HG02763 (cell line): ENCODE results near the gene SLC16A9.
"Not testable (repeated sequence)": the region's sequence is repeated elsewhere in the genome, so short reads cannot be mapped to it uniquely, and the experiment has no call there.

Experiments
- ATAC-seq: cut with Tn5 transposase; IDR thresholded peaks from one replicate; pipeline ENCODE4 v1.9.1; 2021; ENCODE audit warnings: mild to moderate bottlenecking, moderate library complexity; ENCODE audit not compliant: unreplicated experiment

Gene SLC16A9

DNA sequence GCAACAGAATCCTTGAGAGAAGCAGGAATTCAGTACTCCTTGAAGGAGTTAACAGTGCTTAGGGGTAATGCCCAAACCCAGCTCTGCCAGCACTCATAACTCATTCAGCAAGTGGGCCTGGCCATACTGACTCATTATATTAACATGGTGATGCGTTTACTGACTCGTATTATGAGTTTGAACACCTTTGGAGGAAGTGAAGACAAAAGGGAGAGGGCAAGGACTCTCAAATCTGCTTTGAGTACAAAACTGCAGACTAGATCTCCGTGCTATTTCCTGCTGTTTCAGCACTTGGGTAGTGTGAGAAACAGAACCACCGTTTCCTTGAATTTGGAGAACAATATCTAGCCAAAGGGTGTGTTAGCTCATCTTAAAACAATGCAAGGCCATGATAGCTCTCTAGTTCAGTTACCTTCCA, 30.8 kb downstream of the SLC16A9 start:
- no peak for ATAC-seq

DNA sequence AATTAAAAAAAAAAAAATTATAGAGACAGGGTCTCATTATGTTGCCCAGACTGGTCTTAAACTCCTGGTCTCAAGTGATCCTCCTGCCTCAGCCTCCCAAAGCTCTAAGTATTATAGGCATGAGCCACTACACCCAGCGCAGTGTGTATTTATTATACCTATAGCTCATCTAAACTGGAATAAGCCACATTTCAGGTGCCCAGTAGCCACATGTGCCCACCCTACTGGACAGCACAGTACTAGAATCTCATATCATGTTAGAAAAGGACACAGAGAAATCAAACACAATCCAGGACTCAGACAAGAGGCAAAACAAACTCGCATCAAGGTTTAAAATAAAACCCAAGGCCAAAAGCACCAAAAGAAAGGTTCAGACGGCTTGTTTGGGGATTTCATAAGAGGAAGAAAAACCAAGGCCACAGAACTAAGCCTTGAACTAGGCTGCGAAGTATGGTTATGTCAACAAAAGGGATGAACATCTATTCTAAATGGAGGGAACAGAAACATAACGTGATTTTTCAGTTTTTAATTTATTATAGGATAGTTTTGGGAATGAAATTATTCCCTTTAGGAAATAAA, 32.3 kb downstream of the SLC16A9 start:
- no peak for ATAC-seq

DNA sequence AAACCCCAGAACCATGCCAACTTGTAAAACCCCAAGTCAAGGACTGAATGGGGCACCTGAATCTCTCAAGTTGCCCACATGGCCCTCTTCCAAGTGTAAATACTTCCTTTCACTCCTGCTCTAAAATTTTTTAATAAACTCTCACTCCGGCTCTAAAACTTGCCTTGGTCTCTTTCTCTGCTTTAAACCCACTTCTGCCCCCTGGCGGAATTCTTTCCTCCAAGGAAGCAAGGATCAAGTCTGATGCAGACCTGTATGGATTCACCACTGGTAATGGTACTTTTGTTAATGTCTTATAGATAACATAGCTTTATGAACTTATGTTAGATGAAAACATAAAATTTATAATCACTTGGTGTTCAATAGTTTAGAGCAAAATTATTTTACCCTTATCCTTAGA, 33.8 kb downstream of the SLC16A9 start:
- no peak for ATAC-seq

DNA sequence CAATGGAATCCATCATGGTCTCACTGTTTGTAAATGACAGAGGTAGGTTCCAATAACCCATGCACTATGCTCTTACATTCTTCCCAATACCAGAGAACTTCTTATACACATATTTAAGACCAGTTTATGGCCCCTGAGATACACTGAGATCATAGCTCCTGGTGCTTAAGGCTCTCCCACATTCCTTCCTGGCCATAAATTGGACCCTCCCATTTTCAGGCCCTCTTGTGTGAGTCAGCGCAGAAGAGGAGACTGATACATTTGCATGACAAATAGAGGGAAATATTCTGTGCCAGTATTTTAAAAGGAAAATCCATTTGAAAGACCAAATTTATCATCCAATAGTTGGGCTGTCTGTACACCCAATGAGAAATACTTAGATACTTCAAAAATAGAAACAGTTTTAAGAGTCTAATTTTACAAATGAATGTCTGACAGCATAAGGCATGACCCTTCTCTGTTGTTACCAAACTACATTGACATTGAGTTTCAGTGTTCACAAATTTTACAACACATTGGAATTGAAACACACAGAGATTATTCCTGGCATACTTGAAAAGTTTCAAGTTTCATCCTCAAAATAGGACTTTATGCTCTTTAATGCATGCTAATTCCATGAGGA, 35.3 kb downstream of the SLC16A9 start:
- no peak for ATAC-seq

DNA sequence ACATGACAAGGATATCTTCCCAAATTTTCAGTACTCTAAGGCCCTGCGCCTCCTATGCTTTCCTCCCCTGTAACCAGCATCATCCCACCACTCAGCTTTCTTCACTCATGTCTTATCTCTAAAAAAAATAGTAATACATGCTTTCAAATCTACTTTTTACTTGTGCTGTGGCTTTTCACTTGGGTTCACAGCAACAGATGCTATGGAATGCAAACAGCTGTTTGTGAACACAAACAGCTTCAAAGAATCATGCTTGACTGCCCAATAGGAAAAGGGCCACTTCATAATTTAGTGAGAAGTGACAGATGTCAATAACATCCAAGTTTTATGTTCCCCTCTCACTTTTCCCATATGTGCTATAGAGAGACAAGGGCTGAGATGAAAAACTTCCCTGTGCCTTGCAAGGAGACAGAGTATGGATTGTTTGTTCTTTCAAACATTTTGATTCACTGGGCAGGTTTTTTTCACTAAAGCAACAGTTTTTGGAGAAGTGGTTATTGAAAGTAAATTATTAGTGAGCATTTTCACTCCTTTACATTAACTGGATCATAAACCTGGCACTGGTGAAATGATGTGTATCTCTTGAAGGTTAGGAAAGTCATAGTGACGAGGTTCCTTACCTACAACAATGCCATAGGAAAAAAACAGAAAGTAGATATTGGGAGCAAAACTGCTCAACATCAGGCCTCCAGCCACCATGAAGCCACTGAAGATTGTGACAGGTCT, 37.3 kb downstream of the SLC16A9 start:
- no peak for ATAC-seq

DNA sequence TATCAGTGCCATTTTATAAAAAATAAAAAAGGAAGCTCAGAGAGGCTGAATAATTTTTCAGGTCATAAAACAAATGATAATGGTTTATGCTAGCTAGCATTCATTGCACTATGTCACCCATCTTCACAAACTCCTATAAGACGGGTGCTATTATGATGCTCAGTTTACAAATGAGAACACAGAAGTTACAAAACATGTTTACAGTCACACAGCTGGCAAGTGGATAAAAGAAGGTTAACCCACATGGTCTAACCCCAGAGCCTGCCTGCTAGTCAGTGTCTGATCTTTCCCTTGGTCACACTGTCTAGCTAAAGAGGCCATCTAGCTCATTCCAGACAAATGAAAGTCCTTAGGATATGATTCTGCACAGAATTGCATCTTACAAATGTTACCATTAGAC, 39.4 kb downstream of the SLC16A9 start:
- ATAC-seq, result no peak

DNA sequence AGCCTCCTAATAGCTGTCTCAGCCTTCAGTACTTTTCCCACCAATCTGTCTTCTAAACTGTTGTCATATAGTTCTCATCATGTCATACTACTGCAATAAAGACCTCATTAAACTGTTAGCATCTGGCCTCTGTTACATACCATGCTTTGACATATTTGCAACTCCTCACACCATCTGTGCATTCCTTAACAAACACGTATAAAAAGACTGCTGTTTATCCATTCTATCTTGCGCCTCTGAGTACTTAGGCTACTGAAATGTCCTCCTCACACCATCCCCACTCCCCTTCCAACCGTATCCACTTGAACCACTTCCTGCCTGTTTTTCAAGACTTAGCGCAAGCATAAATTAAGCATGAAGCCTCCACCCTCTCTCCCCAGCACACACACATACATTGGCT, 41.6 kb downstream of the SLC16A9 start:
- no peak for ATAC-seq

DNA sequence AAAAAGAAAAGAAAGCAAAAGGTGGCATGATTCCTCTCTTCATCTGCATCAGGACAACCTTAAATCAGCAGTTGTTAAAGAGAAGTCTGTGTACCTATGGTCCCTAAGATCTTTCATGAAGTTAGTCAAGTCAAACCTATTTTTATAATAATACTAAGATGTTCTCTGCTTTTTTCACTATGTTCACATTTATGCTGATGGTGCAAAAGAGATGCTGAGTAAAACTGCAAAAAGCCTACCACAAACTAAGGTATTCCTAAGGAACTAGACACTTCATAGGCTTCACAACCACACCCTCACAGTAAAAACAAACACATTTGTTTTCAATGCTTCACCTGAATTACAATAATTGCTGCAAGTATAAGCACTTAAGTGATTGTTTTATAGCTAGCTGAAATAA, 43.3 kb downstream of the SLC16A9 start:
- no peak for ATAC-seq

DNA sequence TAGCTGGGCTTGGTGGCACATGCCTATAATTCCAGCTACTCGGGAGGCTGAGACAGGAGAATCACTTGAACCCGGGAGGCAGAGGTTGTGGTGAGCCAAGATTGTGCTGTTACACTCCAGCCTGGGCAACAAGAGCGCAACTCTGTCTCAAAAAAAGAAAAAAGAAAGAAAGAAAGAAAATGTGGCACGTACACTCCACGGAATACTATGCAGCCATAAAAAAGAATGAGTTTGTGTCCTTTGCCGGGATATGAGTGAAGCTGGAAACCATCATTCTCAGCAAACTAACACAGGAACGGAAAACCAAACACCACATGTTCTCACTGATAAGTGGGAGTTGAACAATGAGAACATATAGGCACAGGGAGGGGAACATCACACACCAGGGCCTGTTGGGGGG, 46.4 kb downstream of the SLC16A9 start:
- not testable (repeated sequence) for ATAC-seq

DNA sequence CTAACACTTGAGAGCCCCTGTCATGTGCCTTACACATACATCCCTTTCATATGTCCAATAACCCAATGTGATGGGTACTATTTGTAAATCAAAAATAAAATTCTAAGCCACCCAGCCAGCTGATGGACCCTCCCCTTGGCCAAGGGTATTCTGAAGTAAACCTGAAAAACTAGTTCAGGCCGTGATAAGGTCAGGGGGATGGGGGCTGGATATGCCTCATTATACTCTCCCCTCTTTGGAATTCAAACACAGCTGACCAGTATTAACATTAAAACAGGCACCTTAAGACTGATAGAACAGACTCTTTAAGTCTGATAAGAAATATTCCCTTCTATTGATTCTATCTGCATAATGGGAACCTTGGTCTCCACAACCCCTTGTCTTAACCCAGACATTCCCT, 51.9 kb downstream of the SLC16A9 start:
- no peak for ATAC-seq

DNA sequence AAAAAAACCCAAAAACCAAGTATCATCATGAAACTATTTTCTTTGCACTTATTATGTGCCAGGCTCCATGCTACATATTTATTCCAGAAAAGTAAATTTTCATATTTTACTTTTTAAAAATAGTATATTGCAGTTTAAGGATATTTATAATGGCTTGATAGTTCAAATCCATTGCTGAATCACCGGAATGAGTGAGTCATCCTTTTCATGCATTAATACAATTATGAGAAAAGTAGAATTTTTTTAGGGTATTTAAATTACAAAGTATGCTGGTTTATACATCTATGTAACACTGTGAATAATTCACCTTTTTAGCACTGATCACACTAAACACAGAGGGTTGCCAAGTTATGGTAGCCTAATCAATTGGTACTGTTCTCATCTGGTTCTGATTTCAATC, 54.3 kb downstream of the SLC16A9 start:
- no peak for ATAC-seq

DNA sequence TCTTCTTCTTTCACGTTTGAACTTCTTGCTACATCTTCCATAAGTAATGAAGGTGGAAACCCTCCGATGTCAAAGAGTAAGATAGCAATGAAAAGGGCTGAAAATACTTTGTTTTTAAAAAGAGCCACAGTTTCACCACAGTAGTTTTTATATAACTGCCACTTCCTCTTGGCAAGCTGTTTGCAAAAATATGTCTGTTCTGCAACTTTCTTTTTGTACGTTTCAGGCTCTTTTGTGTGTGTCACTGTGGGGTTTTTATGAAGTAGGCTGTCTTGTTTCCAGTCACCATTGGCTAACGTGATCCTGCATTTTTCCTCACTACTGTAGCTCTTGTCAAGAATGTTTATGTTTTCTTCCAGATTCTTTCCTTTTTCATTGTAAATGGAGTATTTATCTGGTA, 55.6 kb downstream of the SLC16A9 start:
- peak; percentile 61 for ATAC-seq

DNA sequence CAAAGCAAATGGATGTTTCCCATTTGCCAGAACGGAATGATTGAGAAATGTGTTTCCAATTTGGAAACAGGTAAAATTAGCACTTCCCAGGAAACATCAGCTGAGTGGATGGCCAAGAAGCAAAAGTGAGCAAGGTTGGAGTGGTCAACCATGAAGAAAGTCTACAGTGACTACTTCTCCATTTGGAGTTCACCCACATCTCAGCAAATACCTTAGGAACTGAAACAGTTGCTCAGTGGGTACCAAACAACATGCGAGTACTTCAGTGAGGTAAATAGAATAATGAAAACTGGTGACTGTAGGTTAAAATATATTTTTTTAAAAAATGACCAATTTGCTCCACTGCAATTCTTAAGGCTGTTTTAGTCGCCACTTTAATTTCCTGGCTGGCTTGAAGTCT, 57.7 kb downstream of the SLC16A9 start:
- ATAC-seq, result no peak

DNA sequence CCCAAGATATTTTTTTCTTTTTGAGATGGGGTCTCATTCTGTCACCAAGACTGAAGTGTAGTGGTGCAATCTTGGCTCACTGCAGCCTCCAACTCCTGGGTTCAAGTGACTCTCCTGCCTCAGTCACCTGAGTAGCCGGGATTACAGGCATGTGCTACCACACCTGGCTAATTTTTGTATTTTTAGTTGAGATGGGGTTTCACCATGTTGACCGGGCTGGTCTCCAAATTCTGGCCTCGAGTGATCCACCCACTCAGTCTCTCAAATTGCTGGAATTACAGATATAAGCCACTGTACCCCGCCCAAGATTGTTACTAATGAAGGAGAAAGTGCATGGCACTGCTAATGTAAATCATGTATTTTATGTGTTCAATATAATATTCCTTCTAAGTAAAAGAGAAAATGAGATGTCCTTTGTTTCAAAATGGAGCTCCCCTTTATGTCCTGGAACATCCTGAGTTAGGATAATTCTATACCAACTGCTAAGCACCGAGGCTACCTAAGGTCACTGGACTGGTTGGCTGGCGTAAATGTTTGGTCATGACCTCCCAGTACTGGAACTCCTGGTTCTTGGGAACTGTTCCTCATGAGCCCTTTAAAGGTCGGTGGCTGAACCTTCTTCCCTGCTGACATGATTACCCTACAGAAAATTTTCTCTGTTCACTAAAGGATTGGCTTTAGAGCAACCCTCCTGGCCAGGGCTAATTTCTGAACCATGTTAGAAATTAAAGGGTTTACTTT, 59.9 kb downstream of the SLC16A9 start:
- no peak for ATAC-seq

DNA sequence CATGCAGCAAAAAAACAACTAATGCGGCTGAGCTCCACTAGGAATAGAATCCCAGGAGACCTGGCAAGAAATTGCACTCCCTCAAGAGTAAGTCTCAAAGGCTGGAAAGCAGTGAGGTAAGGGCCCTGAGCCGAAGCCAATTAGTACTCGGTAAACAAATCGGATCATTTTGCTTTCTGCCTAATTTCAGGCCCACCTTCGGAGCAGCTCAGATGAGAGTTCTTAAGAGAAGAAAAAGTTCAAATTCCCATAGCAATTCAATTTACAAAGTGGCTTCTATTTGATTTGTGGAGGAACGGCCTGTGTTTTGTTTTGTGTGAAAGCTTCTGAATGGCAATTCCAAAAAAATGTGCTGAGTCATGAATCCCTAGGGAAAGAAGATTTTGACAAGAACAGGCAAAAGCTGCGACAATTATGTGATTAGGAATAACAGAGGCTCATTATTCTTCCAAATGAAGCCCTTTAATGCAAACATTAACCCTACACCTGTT, 60.9 kb downstream of the SLC16A9 start:
- ATAC-seq, result no peak

DNA sequence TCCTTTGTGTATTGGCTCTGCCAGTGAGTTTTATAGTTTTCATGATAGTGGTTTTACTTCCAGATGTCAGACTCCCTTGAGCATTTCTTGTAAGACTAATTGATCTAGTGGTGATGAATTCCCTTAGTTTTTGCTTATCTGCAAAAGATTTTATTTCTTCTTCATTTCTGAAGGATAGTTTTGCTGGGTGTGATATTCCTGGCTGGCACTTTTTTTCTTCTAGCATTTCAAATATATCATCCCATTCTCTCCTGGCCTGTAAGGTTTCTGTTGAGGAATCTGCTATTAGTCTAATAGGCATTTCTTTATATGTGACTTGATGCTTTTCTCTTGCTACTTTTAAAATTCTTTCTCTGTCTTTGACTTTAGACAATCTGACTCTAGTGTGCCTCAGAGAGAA, 64.8 kb downstream of the SLC16A9 start:
- no peak for ATAC-seq

DNA sequence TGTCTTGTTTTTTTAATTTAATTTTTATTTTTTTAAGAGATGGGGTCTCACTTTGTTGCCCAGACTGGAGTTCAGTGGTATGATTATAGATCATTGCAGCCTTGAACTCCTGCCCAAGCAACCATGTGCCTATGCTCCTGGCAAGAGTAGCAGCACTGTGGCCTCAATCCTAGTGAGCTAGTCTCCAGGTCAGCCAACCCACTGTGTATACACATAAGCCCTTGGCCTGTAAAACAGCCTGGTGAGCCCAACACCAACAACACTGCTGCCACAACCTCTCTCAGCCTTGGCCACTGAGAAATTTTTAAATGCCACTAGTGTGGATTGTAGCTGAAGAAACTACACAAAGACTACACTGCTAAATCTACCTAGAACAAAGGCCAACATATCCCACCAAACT, 68.0 kb downstream of the SLC16A9 start:
- ATAC-seq, result not testable (repeated sequence)

DNA sequence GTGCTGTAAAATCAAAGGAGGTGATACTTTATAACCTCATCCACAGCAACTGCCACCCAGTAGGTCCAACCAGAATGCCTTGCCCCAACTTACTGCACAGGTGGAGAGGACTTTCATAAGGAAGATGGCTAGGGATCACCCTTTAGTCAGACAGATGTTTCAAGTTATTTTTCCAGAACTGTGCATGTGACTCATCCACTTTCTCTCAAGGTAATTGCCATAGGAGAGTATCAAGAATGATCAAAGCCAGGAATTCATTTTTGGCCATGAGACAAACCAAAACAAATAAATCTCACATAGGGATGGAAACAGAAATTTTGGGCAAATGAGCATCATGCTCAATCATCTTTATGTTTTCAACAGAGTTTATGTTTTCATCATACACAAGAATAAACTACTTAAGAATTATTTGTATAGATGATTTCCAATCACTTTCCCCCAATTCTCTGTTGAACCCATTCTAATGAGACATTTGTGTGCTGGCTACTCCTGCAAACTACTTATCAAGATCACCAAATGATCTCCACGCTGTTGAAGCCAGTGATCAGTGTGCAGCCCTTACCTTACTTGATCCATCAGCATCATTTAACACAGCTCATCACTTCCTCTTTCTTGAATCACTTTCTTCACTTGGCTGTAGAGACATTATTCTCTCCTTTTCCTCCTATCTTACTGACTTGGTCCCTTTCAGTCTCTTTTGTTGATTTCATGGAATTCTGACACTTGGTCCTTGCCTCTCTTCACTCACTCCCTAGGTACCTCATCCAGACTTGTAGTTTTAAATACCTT, 74.0 kb downstream of the SLC16A9 start:
- no peak for ATAC-seq

DNA sequence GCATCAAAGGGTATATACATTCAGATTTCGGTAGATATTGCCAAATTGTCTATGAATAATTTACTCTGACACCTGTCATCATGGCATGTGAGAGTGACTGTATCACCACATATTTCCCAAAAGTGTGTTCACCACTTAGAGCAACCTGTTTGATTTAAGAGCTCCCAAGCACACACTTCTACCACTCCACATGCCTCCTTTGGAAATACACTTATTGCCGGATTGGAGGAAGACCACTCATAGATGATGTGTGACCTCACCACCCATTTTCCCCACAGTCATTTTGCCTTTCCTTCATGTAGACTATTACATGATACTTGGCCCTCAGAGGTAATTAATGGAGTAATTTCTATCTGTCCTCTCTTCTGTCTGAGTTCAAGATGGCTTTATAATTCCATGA, 75.5 kb downstream of the SLC16A9 start:
- ATAC-seq, result no peak

DNA sequence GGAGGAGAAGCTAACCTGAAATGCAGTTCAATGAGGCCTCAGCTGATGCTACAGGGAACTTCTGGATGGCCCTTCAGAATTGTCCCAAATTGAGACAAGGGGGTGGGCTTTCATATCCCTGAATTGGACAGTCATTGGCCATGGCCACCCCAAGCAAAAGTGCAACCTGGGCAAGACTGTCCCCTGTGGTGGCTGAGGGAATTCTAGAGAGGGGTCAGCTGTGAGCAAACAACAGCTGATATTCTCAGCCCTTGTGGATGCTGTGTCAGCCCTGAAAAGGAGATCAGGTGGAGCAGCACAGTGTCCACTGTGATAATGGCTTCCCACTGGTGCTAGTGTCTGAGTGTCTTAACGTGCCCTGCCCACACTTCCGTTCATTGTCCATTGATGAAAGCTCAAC, 76.6 kb downstream of the SLC16A9 start:
- ATAC-seq, result no peak
